GM21381 (cell line): ENCODE data around the gene KRT7.

ENCODE experiments used
- ATAC-seq: cut with Tn5 transposase; IDR thresholded peaks from one replicate; pipeline ENCODE4 v1.9.1; 2021; ENCODE audit warnings: mild to moderate bottlenecking, moderate library complexity; ENCODE audit not compliant: unreplicated experiment

KRT7 gene

GRCh38 chr12:52199294-52199919 is 33.6 kb upstream of the KRT7 start:
- ATAC-seq = no peak

GRCh38 chr12:52200086-52200780 is 32.8 kb upstream of the KRT7 start:
- ATAC-seq = no peak

- ATAC-seq = no peak
Measured at GRCh38 chr12:52200781-52201450, 32.1 kb upstream of the KRT7 start.

GRCh38 chr12:52201451-52201839 is 31.6 kb upstream of the KRT7 start:
- ATAC-seq = no peak

GRCh38 chr12:52202361-52203078 is 30.5 kb upstream of the KRT7 start:
- ATAC-seq = no peak

- no peak for ATAC-seq
Measured at GRCh38 chr12:52203079-52203921, 29.7 kb upstream of the KRT7 start.

GRCh38 chr12:52204095-52204930 is 28.7 kb upstream of the KRT7 start:
- no peak for ATAC-seq

GRCh38 chr12:52204931-52205505 is 28.0 kb upstream of the KRT7 start:
- no peak for ATAC-seq

GRCh38 chr12:52205612-52206303 is 27.3 kb upstream of the KRT7 start:
- no peak for ATAC-seq

GRCh38 chr12:52206304-52207040 is 26.6 kb upstream of the KRT7 start:
- ATAC-seq = no peak

- ATAC-seq = no peak
Measured at GRCh38 chr12:52207106-52207505, 25.9 kb upstream of the KRT7 start.

- no peak for ATAC-seq
Measured at GRCh38 chr12:52207895-52208294, 25.1 kb upstream of the KRT7 start.

GRCh38 chr12:52208424-52209165 is 24.4 kb upstream of the KRT7 start:
- no peak for ATAC-seq

GRCh38 chr12:52209321-52209720 is 23.7 kb upstream of the KRT7 start:
- no peak for ATAC-seq

- ATAC-seq = no peak
Measured at GRCh38 chr12:52210186-52210924, 22.7 kb upstream of the KRT7 start.

GRCh38 chr12:52210925-52211650 is 22.0 kb upstream of the KRT7 start:
- no peak for ATAC-seq
